ENCODE results near the gene POU6F2.

GRCh38 chr7:39392151-39392550 is 414.4 kb downstream of the POU6F2 start:
- no peak for TF ChIP-seq POLR2AphosphoS5 (IDR thresholded peaks at IDR 0.05)
- TF ChIP-seq EP300 (IDR thresholded peaks at IDR 0.05): no peak
